Measurements from ENCODE around the gene SPESP1.
A peak's percentile ranks its signal among the peaks of the same experiment; 100 is the strongest.

SPESP1 gene

DNA sequence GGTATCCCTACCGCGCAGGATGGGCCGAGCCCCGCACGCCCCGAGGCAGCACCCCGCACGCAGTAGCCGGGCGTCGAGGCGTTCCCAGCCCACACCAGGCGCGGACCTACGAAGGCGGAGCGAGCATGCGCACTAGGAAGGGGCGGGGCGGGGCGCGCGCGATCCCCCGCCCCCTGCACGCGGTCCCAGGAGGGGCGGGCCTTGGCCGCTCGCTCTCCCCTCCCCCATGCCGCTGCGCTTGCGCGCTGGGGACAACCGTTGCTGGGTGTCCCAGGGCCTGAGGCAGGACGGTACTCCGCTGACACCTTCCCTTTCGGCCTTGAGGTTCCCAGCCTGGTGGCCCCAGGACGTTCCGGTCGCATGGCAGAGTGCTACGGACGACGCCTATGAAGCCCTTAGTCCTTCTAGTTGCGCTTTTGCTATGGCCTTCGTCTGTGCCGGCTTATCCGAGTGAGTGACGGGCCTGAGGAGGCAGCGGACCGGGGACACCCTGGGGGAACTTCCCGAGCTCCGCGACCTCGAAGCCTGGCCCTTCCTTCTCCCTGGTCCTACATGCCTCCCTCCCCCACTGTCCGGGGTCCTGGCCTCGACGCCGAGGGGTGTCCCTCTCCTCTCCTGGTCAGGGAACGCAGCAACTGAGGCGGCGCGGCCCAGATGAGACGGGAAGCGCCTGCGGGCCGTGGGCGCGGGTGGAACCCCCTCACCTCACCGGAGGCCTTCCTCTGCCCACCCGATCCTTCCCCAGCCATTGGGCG lies at the start of gene SPESP1:
TSS of gene SPESP1 (plus strand) at position 258 of the 755 bp plus-strand sequence. CDS start at position 387, 129 bp downstream.
- Histone ChIP-seq H3K36me3 (ENCODE audit: insufficient read depth, insufficient read length, low read length) (no peaks in the 10 kb centered on the region), H3K4me1 (ENCODE audit: insufficient read depth, insufficient read length) (no peaks in the 10 kb centered on the region), H3K27me3 (ENCODE audit: insufficient read depth, insufficient read length) (no peaks in the 10 kb centered on the region), H3K9ac (ENCODE audit: insufficient read length, low read depth) (peak within 1 kb of the TSS; percentile 74), H3K9me3 (ENCODE audit: insufficient read depth, low read length) (peaks cover 21% of the 10 kb centered on the region), H3K4me3 (ENCODE audit: insufficient read length, low read depth) (peak within 1 kb of the TSS; percentile 62)
- TF ChIP-seq ZNF274 (IDR thresholded peaks at IDR 0.05; ENCODE audit: low read depth, low read length) (no peak), SUZ12 (IDR thresholded peaks at IDR 0.05; ENCODE audit: extremely low read depth, insufficient read depth, insufficient read length) (no peak), YY1 (IDR thresholded peaks at IDR 0.05; ENCODE audit: insufficient read depth, insufficient read length) (no peak)
- DNase-seq (ENCODE audit: low read depth, low spot score): peak; percentile 50

DNA sequence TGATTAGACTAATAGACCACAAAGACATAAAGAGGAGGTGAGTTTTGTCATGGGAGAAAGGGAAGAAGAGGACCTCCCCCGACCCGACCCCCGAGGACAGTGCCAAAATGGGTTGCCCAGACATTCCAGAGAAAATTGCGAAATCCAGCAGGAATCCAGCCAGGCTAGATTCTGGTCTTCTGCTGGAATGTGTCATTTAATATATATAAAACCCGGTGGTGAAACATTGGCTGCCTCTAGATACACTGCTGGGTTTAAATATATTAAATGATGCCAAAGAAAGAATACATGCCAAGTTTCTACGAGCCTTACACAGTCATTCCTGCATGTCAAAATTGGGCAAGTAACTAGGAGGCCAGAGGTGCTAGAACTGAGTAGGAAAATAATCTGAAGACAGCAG lies 45.3 kb upstream of the SPESP1 start:
- Histone ChIP-seq H3K9ac (ENCODE audit: insufficient read length, low read depth) (no peak overlapping the region), H3K27me3 (ENCODE audit: insufficient read depth, insufficient read length) (no peaks in the 10 kb centered on the region), H3K9me3 (ENCODE audit: insufficient read depth, low read length) (no peaks in the 10 kb centered on the region), H3K4me3 (ENCODE audit: insufficient read length, low read depth) (no peak overlapping the region), H3K4me1 (ENCODE audit: insufficient read depth, insufficient read length) (peaks cover 4% of the 10 kb centered on the region), H3K36me3 (ENCODE audit: insufficient read depth, insufficient read length, low read length) (no peaks in the 10 kb centered on the region)
- no peak for TF ChIP-seq YY1 (IDR thresholded peaks at IDR 0.05; ENCODE audit: insufficient read depth, insufficient read length)
- no peak for TF ChIP-seq SUZ12 (IDR thresholded peaks at IDR 0.05; ENCODE audit: extremely low read depth, insufficient read depth, insufficient read length)
- no peak for TF ChIP-seq ZNF274 (IDR thresholded peaks at IDR 0.05; ENCODE audit: low read depth, low read length)
- no peak for DNase-seq (ENCODE audit: low read depth, low spot score)

DNA sequence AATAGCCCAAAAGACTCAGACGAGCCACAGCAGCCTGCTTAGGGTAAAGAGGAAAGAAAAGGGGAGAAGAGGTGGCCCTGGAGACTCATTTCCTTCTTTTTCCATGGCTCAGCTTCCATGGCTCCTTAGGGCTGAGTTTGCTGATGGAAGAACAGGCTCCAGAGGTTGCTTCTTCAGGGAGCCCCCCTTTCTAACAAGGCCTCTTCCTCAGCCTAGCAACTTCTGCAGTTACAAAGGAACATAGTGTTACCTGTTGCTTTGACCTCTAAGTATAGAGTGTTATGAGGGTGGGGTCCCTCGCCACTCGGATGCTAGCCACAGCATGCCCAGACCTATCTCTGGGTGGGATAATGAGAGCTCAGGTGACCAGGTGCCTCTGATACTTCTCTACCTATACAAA lies 43.2 kb upstream of the SPESP1 start:
- no peak overlapping the region for H3K9ac ChIP-seq (ENCODE audit: insufficient read length, low read depth)
- H3K4me3 ChIP-seq (ENCODE audit: insufficient read length, low read depth): no peak overlapping the region
- no peaks in the 10 kb centered on the region for H3K9me3 ChIP-seq (ENCODE audit: insufficient read depth, low read length)
- no peak for DNase-seq (ENCODE audit: low read depth, low spot score)
- H3K27me3 ChIP-seq (ENCODE audit: insufficient read depth, insufficient read length): no peaks in the 10 kb centered on the region
- no peak for TF ChIP-seq ZNF274 (IDR thresholded peaks at IDR 0.05; ENCODE audit: low read depth, low read length)
- no peak for TF ChIP-seq SUZ12 (IDR thresholded peaks at IDR 0.05; ENCODE audit: extremely low read depth, insufficient read depth, insufficient read length)
- no peak for TF ChIP-seq YY1 (IDR thresholded peaks at IDR 0.05; ENCODE audit: insufficient read depth, insufficient read length)
- H3K36me3 ChIP-seq (ENCODE audit: insufficient read depth, insufficient read length, low read length): no peaks in the 10 kb centered on the region
- H3K4me1 ChIP-seq (ENCODE audit: insufficient read depth, insufficient read length): peaks cover 4% of the 10 kb centered on the region

DNA sequence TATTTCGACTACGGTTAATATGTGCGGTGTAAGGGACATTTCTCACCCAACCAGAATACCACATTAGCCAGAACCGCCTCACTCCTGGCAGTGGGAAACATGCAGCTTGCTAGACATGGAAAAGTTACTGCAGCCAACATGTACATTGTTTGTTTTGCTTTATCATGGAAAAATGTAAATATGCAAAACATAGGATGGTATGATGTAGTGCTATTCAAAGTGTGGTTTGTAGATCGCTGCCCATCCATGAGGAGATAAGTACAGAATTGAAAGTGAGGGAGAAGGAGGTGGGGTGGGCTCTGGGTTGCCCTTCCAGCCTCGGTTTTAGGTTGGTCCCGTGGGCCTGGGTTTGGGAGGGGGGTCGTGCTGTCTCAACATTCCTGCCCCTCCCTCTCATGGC lies 42.5 kb upstream of the SPESP1 start:
- no peak for TF ChIP-seq ZNF274 (IDR thresholded peaks at IDR 0.05; ENCODE audit: low read depth, low read length)
- no peak for TF ChIP-seq YY1 (IDR thresholded peaks at IDR 0.05; ENCODE audit: insufficient read depth, insufficient read length)
- TF ChIP-seq SUZ12 (IDR thresholded peaks at IDR 0.05; ENCODE audit: extremely low read depth, insufficient read depth, insufficient read length): no peak
- no peak overlapping the region for H3K4me3 ChIP-seq (ENCODE audit: insufficient read length, low read depth)
- H3K27me3 ChIP-seq (ENCODE audit: insufficient read depth, insufficient read length): no peaks in the 10 kb centered on the region
- no peaks in the 10 kb centered on the region for H3K36me3 ChIP-seq (ENCODE audit: insufficient read depth, insufficient read length, low read length)
- no peak overlapping the region for H3K9ac ChIP-seq (ENCODE audit: insufficient read length, low read depth)
- H3K4me1 ChIP-seq (ENCODE audit: insufficient read depth, insufficient read length): peaks cover 4% of the 10 kb centered on the region
- no peaks in the 10 kb centered on the region for H3K9me3 ChIP-seq (ENCODE audit: insufficient read depth, low read length)
- DNase-seq (ENCODE audit: low read depth, low spot score): no peak

DNA sequence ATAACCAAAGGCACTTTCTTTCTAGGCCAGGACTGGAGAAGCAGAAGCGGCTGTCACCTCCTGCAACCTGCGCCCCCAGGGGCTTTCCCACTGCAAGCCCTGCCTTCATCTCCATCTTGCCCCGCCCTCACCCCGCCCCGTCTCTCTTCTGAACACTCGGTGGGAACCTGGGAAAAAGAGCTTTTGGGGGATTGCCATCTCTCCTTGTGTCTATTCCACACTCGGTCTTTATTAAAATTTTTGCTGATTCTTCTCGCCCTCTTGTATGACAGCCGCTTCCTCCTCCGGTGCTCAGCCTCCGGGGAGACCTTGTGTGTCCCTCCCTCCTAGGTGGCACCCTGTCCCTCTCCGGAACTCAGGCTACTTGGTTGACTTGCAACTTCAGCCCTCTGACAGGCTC lies 41.9 kb upstream of the SPESP1 start:
- Histone ChIP-seq H3K9ac (ENCODE audit: insufficient read length, low read depth) (no peak overlapping the region), H3K4me1 (ENCODE audit: insufficient read depth, insufficient read length) (peaks cover 4% of the 10 kb centered on the region), H3K9me3 (ENCODE audit: insufficient read depth, low read length) (no peaks in the 10 kb centered on the region), H3K4me3 (ENCODE audit: insufficient read length, low read depth) (no peak overlapping the region), H3K27me3 (ENCODE audit: insufficient read depth, insufficient read length) (no peaks in the 10 kb centered on the region), H3K36me3 (ENCODE audit: insufficient read depth, insufficient read length, low read length) (no peaks in the 10 kb centered on the region)
- no peak for DNase-seq (ENCODE audit: low read depth, low spot score)
- TF ChIP-seq YY1 (IDR thresholded peaks at IDR 0.05; ENCODE audit: insufficient read depth, insufficient read length): no peak
- no peak for TF ChIP-seq SUZ12 (IDR thresholded peaks at IDR 0.05; ENCODE audit: extremely low read depth, insufficient read depth, insufficient read length)
- no peak for TF ChIP-seq ZNF274 (IDR thresholded peaks at IDR 0.05; ENCODE audit: low read depth, low read length)

DNA sequence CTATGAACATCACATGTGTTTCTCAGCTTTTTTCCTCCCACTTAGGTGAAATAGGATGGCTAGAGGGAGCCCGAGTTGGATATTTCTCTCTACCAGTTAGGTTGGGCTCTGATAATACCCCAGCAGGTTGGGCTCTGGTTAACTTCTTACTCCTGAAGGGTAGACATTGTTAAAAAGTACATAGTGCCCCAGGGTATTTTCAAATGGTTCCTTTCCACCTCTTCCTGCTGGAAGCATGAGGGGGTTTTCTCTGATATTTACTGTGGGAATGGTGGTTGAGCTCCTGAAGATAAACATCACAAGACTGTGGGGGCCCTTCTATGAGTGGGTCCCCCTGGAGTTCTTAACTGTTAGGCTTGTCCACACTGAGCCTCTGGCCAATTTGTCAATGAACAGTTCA lies 36.1 kb upstream of the SPESP1 start:
- DNase-seq (ENCODE audit: low read depth, low spot score): no peak
- no peaks in the 10 kb centered on the region for H3K9me3 ChIP-seq (ENCODE audit: insufficient read depth, low read length)
- no peaks in the 10 kb centered on the region for H3K27me3 ChIP-seq (ENCODE audit: insufficient read depth, insufficient read length)
- no peaks in the 10 kb centered on the region for H3K36me3 ChIP-seq (ENCODE audit: insufficient read depth, insufficient read length, low read length)
- no peak overlapping the region for H3K4me3 ChIP-seq (ENCODE audit: insufficient read length, low read depth)
- TF ChIP-seq YY1 (IDR thresholded peaks at IDR 0.05; ENCODE audit: insufficient read depth, insufficient read length): no peak
- TF ChIP-seq ZNF274 (IDR thresholded peaks at IDR 0.05; ENCODE audit: low read depth, low read length): no peak
- no peak for TF ChIP-seq SUZ12 (IDR thresholded peaks at IDR 0.05; ENCODE audit: extremely low read depth, insufficient read depth, insufficient read length)
- H3K4me1 ChIP-seq (ENCODE audit: insufficient read depth, insufficient read length): no peaks in the 10 kb centered on the region
- H3K9ac ChIP-seq (ENCODE audit: insufficient read length, low read depth): no peak overlapping the region

DNA sequence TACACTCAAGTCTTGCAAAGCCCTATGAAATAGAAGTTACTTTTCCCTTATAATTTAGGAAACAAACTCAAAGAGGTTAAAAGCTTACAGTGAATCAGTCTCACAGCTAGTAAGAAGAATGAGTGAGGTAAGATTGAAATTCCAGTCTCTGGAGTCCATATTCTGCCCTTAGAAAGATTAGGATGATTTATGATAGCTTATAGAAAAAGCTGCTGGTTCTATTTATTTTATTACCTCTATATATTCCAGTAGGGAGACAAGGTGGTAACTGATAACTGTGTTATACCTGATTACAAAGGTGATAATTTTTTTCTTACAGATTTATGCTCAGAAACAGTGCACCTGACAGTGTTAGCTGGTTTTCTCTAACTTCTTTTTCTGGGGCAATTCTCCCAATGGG lies 34.1 kb upstream of the SPESP1 start:
- Histone ChIP-seq H3K9ac (ENCODE audit: insufficient read length, low read depth) (no peak overlapping the region), H3K27me3 (ENCODE audit: insufficient read depth, insufficient read length) (no peaks in the 10 kb centered on the region), H3K36me3 (ENCODE audit: insufficient read depth, insufficient read length, low read length) (no peaks in the 10 kb centered on the region), H3K9me3 (ENCODE audit: insufficient read depth, low read length) (no peaks in the 10 kb centered on the region), H3K4me3 (ENCODE audit: insufficient read length, low read depth) (no peak overlapping the region), H3K4me1 (ENCODE audit: insufficient read depth, insufficient read length) (no peaks in the 10 kb centered on the region)
- DNase-seq (ENCODE audit: low read depth, low spot score): no peak
- TF ChIP-seq ZNF274 (IDR thresholded peaks at IDR 0.05; ENCODE audit: low read depth, low read length): no peak
- TF ChIP-seq SUZ12 (IDR thresholded peaks at IDR 0.05; ENCODE audit: extremely low read depth, insufficient read depth, insufficient read length): no peak
- TF ChIP-seq YY1 (IDR thresholded peaks at IDR 0.05; ENCODE audit: insufficient read depth, insufficient read length): no peak
